Measurements from ENCODE around the gene ATOSA.

Gene ATOSA, protein sequence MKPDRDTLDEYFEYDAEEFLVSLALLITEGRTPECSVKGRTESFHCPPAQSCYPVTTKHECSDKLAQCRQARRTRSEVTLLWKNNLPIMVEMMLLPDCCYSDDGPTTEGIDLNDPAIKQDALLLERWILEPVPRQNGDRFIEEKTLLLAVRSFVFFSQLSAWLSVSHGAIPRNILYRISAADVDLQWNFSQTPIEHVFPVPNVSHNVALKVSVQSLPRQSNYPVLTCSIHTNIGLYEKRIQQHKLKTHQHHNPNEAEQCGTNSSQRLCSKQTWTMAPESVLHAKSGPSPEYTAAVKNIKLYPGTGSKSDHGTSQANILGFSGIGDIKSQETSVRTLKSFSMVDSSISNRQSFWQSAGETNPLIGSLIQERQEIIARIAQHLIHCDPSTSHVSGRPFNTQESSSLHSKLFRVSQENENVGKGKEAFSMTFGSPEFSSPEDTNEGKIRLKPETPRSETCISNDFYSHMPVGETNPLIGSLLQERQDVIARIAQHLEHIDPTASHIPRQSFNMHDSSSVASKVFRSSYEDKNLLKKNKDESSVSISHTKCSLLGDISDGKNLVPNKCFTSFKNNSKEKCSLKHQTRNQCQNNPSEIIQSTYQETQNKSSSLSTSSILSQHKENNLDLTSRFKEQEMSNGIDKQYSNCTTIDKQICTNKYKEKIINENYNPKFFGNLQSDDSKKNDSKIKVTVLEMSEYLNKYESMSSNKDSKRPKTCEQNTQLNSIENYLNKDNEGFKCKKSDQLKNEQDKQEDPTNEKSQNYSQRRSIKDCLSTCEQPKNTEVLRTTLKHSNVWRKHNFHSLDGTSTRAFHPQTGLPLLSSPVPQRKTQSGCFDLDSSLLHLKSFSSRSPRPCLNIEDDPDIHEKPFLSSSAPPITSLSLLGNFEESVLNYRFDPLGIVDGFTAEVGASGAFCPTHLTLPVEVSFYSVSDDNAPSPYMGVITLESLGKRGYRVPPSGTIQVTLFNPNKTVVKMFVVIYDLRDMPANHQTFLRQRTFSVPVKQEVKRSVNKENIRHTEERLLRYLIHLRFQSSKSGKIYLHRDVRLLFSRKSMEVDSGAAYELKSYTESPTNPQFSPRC

DNA sequence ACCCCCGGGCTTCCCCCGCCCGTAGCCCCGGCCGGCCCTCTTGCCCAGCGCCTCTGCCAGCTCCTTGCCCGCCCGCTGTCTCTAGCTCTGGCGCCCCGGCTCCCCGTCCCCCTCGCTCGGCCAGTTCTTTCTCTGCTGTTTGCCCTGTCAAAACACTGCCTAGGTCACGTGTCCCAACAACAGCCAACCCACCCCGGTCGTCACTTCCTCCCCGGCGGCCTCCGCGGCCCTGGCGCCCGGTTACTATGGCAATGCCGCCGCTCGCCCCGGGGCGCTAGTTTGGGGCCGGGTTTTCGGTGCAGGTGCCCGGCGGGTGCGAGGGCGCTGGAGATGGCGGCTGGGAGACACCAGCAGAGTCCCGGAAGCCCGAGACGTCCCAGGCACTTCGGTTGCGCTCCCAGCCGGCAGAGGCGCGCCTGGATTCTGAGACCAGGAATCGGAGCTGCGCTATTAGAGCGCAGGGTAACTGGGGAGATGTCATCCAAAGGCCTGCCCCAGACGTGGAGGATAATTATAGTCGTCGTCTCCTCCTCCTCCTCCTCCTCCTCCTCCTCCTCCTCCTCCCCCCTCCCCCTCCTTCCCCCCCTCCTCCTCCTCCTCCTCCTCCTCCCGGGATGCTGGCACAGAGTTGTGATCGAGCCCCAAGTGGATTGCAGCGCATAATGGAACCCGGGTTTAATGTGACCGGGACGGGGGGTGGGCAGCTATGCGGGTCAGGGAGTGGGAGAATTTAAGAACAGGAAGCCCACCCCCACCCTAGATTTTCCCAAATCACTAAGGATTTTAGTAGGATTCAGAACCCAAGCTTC lies at the start of gene ATOSA:
TSS of gene ATOSA (minus strand) at position 157 of the 809 bp plus-strand sequence. CDS start 1,367 bp downstream, outside the sequence.
- Mint-ChIP-seq H3K4me1 (ENCODE audit: low read depth) (peaks cover 58% of the 10 kb centered on the region), H3K27ac (peak within 1 kb of the TSS; percentile 97), H3K27me3 (no peaks in the 10 kb centered on the region), H3K36me3 (peaks cover 4% of the 10 kb centered on the region), H3K4me3 (peak within 1 kb of the TSS; percentile 98), H3K9me3 (ENCODE audit: low read depth) (no peaks in the 10 kb centered on the region)

DNA sequence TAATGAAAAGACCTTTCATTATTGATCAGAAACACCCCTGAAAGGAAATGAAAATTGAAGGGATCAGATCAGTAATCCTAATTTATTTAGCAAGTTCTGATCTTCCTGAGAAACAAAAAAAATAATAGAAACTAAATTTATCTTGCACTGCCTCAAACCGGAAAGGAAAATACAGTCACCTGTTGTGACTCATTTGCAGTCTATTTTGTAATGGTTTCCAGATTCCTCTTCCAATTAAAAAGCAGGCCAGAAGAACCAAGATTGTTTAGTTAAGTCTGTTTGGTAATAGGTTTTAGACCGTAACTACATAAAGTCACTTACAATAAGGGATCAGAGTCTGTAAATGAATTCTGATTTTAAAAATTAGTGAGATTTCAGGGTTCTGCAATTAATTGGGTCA lies 49.7 kb upstream of the ATOSA start:
- H3K4me3 Mint-ChIP-seq: no peak overlapping the region
- no peaks in the 10 kb centered on the region for H3K27me3 Mint-ChIP-seq
- H3K4me1 Mint-ChIP-seq (ENCODE audit: low read depth): peaks cover 28% of the 10 kb centered on the region
- H3K27ac Mint-ChIP-seq: no peak overlapping the region
- H3K9me3 Mint-ChIP-seq (ENCODE audit: low read depth): no peaks in the 10 kb centered on the region
- no peaks in the 10 kb centered on the region for H3K36me3 Mint-ChIP-seq

DNA sequence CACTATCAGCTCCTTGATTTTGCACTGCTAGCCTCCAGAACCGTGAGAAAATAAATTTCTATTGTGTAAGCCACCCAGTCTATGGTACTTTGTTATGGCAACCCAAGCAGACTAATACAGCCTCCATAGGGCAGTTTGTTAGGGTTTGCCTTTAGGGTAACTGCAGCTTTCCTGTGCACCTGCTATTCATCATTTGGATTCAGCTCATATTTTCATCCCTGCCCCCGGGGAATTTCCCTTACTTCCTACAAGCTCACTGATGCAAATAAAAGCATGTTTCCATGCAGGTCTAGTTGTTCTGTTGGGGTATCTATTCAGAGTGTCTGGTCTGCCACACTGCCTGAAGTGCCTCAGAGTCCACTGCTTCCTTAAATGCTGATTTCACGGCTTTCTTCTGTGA lies 48.6 kb upstream of the ATOSA start:
- H3K4me3 Mint-ChIP-seq: no peak overlapping the region
- no peaks in the 10 kb centered on the region for H3K9me3 Mint-ChIP-seq (ENCODE audit: low read depth)
- H3K27me3 Mint-ChIP-seq: no peaks in the 10 kb centered on the region
- peaks cover 28% of the 10 kb centered on the region for H3K4me1 Mint-ChIP-seq (ENCODE audit: low read depth)
- H3K36me3 Mint-ChIP-seq: no peaks in the 10 kb centered on the region
- H3K27ac Mint-ChIP-seq: no peak overlapping the region

DNA sequence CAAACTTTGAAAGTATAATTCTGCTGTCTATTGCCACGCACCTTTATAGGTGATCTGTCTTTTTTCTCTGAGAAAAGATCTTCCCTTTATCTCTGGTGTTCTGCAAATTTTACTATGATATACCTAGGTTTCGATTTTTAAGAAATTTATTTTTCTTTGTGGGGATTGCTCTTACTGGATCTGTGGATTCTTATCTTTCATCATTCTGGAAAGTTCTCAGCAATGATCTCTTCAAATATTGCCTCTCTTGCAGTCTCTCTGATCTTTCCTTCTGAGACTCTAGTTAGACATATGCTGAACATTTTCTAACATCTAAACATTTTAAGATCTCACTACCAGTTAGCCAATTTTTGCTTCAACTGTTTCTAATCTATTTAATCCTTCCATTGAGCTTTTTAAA lies 47.0 kb upstream of the ATOSA start:
- Mint-ChIP-seq H3K36me3 (no peaks in the 10 kb centered on the region), H3K27ac (no peak overlapping the region), H3K27me3 (no peaks in the 10 kb centered on the region), H3K4me1 (ENCODE audit: low read depth) (peaks cover 23% of the 10 kb centered on the region), H3K9me3 (ENCODE audit: low read depth) (no peaks in the 10 kb centered on the region), H3K4me3 (no peak overlapping the region)

DNA sequence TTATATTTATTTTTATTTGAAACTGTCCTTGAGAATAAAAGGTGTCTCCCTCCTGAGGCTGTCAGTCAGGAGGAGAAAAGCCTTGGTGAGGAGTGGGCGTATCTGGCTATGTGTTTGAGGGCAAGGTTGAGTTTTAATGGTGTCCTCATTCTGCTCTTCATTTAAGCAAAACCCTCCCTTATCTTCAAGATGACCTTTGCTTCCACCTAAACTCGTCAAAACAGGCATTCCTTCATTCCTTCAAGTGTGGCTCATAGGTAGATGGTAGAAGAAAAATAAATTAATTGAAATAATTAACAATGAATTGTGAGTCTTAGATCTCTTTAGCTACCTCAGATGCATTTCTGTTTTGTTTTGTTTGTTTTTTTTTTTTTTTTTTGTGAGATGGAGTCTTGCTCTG lies 39.4 kb upstream of the ATOSA start:
- no peaks in the 10 kb centered on the region for H3K4me1 Mint-ChIP-seq (ENCODE audit: low read depth)
- no peaks in the 10 kb centered on the region for H3K9me3 Mint-ChIP-seq (ENCODE audit: low read depth)
- H3K36me3 Mint-ChIP-seq: no peaks in the 10 kb centered on the region
- H3K4me3 Mint-ChIP-seq: no peak overlapping the region
- no peak overlapping the region for H3K27ac Mint-ChIP-seq
- H3K27me3 Mint-ChIP-seq: peaks cover 3% of the 10 kb centered on the region

DNA sequence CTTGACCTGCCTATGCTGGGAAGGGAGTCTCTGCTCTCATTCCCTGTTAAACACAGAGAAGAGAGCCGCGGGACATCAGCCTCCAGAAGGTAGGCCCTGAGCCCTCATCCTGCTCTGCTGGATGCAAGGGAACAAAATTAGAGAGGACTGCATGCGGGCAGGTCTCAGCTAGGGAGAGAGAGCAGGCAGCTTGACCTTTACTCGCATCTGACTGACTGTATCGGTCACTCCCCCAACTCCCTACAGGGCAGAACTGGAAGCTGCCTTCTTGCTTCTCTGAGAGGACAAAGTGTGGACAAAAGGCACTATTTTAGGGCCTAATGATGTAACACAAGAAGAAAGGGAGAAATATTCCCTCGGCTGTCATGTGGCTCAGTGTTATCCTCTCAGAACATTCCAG lies 38.7 kb upstream of the ATOSA start:
- Mint-ChIP-seq H3K27ac (no peak overlapping the region), H3K9me3 (ENCODE audit: low read depth) (no peaks in the 10 kb centered on the region), H3K4me3 (no peak overlapping the region), H3K27me3 (peaks cover 3% of the 10 kb centered on the region), H3K36me3 (no peaks in the 10 kb centered on the region), H3K4me1 (ENCODE audit: low read depth) (no peaks in the 10 kb centered on the region)

DNA sequence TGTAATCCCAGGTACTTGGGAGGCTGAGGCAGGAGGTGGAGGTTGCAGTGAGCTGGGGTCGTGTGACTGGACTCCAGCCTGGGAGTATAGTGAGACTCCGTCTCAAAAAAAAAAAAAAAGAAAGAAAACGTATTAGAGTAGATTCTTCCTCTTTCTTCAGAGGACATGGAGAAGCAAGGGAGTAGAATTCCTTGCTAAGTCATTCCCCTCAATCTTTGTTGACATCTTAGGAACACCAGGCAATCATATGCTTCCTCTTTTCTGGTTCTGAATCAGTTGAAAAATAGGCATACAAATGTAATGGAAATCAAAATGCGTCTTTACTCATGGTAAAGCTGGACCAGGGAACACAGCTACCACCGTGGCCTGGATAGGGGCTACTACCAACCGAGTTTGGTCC lies 38.3 kb upstream of the ATOSA start:
- Mint-ChIP-seq H3K27me3 (peaks cover 3% of the 10 kb centered on the region), H3K4me3 (no peak overlapping the region), H3K9me3 (ENCODE audit: low read depth) (no peaks in the 10 kb centered on the region), H3K27ac (no peak overlapping the region), H3K4me1 (ENCODE audit: low read depth) (no peaks in the 10 kb centered on the region), H3K36me3 (no peaks in the 10 kb centered on the region)

DNA sequence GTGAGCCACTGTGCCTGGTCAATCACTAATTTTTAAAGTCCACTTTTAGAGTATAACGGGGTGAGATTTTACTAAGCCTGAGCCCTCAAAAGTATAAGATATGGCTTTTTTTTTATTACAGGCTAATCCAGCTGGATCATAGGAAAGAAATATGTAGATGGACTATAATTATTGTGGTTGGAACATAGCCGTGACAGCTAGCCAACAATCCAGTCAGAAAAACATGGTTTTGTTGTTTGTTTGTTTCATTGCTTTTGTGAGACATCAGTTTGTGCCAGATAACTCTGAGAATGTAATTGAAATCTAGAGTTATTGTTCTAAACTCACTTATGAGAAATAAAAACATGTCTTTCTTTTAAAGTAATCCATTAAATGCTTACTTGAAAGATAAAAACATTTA lies 37.3 kb upstream of the ATOSA start:
- no peak overlapping the region for H3K27ac Mint-ChIP-seq
- H3K4me3 Mint-ChIP-seq: no peak overlapping the region
- H3K9me3 Mint-ChIP-seq (ENCODE audit: low read depth): no peaks in the 10 kb centered on the region
- no peaks in the 10 kb centered on the region for H3K36me3 Mint-ChIP-seq
- peaks cover 3% of the 10 kb centered on the region for H3K27me3 Mint-ChIP-seq
- H3K4me1 Mint-ChIP-seq (ENCODE audit: low read depth): no peaks in the 10 kb centered on the region

DNA sequence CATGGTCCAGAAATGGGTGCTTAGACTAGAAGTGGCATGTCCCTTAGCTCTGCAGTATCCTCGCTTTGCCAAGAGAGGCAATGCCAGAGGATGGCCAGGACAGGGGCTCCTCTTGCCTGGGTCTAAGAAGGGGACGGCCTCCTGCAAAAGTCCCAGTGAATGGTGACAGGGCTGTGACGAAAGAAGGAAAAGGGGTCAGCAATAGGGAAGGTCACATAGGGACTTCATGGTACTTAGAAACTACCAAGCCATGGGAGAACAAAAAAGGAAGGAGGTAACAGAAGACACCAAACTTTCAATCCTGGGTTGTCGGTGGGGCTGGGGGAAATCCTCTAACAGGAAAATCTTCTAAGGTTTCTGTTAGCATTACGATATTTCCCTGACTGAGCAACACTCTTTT lies 36.2 kb upstream of the ATOSA start:
- no peak overlapping the region for H3K4me3 Mint-ChIP-seq
- H3K36me3 Mint-ChIP-seq: peaks cover 3% of the 10 kb centered on the region
- H3K27me3 Mint-ChIP-seq: no peaks in the 10 kb centered on the region
- H3K4me1 Mint-ChIP-seq (ENCODE audit: low read depth): no peaks in the 10 kb centered on the region
- H3K9me3 Mint-ChIP-seq (ENCODE audit: low read depth): no peaks in the 10 kb centered on the region
- H3K27ac Mint-ChIP-seq: no peak overlapping the region

DNA sequence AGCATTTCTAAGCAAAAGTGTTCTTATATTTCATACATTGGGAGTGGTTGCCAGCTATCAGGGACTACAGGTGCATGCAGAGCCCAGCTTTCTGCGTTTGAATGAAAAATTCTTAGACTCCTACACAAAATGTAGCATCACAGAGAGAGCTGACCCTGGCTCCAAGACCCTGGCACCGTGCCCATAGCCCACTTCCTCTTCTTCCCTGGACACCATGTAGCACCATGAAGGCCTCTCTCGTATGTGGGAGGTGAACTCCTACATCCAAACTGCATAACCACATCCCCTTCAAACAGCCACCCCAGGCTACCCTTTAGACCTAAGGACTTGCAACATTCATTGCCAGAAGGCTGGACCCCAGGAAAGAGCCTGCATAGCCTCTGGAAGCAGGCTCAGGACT lies 35.8 kb upstream of the ATOSA start:
- Mint-ChIP-seq H3K4me3 (no peak overlapping the region), H3K27me3 (no peaks in the 10 kb centered on the region), H3K27ac (no peak overlapping the region), H3K4me1 (ENCODE audit: low read depth) (no peaks in the 10 kb centered on the region), H3K36me3 (peaks cover 3% of the 10 kb centered on the region), H3K9me3 (ENCODE audit: low read depth) (no peaks in the 10 kb centered on the region)

DNA sequence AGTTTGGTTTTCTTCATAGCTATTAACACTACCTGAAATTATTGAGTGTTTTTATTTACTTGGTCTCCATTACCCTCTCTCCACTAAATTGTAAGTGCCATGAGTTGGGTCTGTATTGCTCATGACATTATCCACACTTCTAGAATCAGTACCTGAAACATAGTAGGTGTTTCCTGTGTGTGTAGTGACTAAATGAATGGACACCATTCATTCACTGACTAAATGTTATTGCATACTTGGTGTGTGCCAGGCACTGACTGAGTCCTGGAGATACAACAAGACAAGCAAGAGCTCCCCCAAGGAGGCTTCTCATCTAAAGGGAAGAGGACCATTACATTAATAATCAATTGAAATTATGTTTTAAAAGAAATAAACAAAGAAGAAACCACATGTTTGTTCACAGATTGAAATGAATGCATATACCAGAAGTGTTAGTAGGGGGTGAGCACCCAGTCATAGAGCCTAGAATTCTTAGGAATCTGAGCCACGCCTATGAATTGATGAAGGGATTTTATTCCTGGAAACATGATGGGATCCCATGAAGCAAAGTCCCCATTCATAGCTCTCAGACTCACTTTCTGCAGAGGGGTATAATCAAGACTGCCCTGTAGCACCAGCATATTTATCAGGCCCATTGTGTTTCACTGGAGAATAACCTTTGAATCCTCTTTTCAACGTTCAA lies 31.7 kb upstream of the ATOSA start:
- Mint-ChIP-seq H3K27ac (no peak overlapping the region), H3K36me3 (peaks cover 3% of the 10 kb centered on the region), H3K27me3 (no peaks in the 10 kb centered on the region), H3K4me3 (no peak overlapping the region), H3K9me3 (ENCODE audit: low read depth) (no peaks in the 10 kb centered on the region), H3K4me1 (ENCODE audit: low read depth) (no peaks in the 10 kb centered on the region)

DNA sequence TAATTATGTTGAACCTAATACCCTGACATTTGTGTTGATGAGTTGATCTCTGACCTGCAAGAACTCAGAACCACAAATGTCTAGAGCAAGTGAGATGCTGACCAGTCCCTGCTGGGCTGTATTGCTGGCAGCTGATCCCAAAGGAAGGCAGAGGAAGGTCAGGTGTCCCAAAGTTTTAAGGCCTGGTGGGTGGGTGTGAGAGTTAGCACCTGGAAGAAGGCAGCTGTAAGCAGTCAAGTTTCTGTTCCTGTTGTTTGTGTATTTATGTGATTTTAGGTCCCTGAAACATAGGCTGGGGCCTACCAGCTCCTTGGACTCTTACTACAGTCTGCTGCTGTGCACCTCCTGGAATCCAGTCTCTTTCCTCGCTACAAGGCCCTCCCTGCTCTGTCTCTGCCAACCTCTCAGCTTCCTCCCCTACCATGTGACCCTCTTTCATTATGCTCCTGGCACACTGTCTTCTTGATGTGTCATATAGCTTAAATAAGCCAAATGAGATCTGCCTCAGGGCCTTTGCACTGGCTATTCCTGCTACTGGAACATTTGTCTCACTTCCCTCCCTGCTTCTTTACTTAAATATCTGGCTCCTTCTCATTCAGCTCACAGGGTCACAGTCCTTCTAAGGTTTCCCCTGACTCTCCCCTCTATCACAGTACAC lies 31.0 kb upstream of the ATOSA start:
- Mint-ChIP-seq H3K27me3 (no peaks in the 10 kb centered on the region), H3K4me1 (ENCODE audit: low read depth) (no peaks in the 10 kb centered on the region), H3K9me3 (ENCODE audit: low read depth) (no peaks in the 10 kb centered on the region), H3K4me3 (no peak overlapping the region), H3K27ac (no peak overlapping the region), H3K36me3 (peaks cover 3% of the 10 kb centered on the region)

DNA sequence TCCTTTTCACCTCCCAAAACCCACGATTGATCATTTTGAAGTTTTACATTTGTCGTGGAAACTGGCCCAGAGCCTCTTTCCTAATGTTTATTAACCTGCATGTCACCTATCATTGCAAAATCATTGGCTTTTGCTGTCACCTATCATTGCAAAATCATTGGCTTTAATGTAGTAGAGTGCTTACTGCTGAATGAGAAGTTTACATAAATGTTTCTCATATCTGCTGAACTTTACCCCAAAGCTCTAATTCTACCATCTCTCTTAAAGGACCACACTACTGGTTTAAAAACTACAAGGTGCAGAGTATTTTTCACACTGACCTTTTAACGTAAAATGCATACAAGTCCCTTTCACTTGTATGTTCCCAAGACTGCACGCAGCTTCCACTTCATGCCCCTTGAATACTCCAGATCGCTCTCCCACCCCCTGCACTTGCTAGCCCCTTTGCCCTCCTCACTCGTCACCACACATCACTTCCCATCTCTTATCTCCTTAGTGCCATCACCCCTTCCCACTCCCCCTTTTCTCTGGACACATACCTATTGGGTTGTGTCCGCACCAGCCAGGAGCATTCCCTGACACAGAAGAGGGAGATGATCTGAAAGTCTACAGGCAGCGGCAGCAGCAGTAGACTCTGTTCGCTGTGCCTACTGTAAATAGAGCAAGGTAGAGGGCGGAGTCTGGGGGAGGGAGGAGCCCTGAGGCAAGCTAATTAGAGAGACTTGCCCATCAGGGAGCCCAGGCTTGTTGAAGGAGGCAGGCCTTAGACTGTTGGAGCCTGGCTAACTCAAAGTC lies 30.2 kb upstream of the ATOSA start:
- Mint-ChIP-seq H3K27ac (peak overlapping the region; percentile 23), H3K9me3 (ENCODE audit: low read depth) (no peaks in the 10 kb centered on the region), H3K36me3 (peaks cover 3% of the 10 kb centered on the region), H3K4me1 (ENCODE audit: low read depth) (no peaks in the 10 kb centered on the region), H3K4me3 (no peak overlapping the region), H3K27me3 (no peaks in the 10 kb centered on the region)
